Esophagus squamous epithelium (tissue), 4 donors: Measurements from ENCODE around the gene TTC32.

Experiments used
- POLR2A ChIP-seq, 4 donors: fragments of 450-650 bp; IDR thresholded peaks; one replicate each; pipeline ENCODE4 v1.6.1; 2017; ENCODE audit warnings: antibody characterized with exemption in 4 of 4, mild to moderate bottlenecking in 4 of 4, moderate library complexity in 3 of 4
- TF ChIP-seq, protein P1 (sequence below), 6 experiments: fragments of 450-650 bp in 4 of 6; fragments of 200-600 bp in 2 of 6; sonication (generic) in 2 of 6; IDR thresholded peaks; one replicate each; pipeline ENCODE4 v1.5.1; 2016 to 2019; ENCODE audit warnings: antibody characterized with exemption in 6 of 6, mild to moderate bottlenecking in 4 of 6, moderate library complexity in 4 of 6

DNA sequence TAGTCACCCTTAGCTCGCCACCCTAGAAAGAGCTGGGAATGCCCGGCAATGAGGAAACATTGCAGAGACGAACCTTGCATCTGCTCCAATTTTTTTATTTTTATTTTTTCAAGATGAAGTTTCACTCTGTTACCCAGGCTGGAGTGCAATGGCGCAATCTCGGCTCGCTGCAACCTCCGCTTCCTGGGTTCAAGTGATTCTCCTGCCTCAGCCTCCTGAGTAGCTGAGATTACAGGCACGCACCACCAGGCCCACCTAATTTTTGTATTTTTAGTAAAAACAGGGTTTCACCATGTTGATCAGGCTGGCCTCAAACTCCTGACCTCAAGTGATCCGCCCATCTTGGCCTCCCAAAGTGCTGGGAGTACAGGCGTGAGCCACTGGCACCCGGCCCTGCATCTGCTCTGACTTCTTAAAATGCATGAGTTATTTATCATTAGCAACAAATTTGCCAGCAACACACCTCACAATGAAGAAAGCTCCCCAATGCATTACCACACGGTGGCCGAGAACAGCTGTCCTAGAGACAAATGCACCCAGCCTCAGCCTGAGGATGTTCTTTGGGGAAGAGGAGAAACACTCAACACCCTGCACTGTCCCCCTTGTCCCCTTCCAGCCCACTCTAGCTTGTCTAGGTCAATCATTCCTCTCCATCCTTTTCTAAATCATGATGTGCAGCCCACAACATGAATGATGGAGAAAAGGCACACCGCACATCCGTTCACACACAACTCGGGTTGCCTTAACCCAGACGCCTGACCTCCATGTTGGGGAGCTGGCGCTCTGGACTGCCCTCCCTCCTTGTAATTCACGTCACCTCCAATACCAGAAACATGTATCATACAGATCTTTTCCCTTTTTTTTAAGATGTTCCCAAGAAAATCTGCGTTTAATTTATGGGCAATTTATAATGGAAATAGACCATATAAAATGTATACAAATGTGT lies 46.9 kb downstream of the TTC32 start:
- no peak for TF ChIP-seq POLR2A (IDR thresholded peaks at IDR 0.05)
- TF ChIP-seq, protein P1, sequence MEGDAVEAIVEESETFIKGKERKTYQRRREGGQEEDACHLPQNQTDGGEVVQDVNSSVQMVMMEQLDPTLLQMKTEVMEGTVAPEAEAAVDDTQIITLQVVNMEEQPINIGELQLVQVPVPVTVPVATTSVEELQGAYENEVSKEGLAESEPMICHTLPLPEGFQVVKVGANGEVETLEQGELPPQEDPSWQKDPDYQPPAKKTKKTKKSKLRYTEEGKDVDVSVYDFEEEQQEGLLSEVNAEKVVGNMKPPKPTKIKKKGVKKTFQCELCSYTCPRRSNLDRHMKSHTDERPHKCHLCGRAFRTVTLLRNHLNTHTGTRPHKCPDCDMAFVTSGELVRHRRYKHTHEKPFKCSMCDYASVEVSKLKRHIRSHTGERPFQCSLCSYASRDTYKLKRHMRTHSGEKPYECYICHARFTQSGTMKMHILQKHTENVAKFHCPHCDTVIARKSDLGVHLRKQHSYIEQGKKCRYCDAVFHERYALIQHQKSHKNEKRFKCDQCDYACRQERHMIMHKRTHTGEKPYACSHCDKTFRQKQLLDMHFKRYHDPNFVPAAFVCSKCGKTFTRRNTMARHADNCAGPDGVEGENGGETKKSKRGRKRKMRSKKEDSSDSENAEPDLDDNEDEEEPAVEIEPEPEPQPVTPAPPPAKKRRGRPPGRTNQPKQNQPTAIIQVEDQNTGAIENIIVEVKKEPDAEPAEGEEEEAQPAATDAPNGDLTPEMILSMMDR (IDR thresholded peaks at IDR 0.05) = no peak
